Chondrocyte (in vitro differentiated cells): Measurements from ENCODE around the gene RSPH1. TPM values are rescaled to one million over a fixed set of nuclear protein-coding genes. Genes with fewer than 3 reads are reported as not detected.

Source experiments
- DNase-seq: peaks from one replicate; pipeline ENCODE4 v3.0.0; 2021; ENCODE audit warnings: mixed read lengths, low spot score
- H3K27ac Mint-ChIP-seq: one replicate; pipeline ENCODE4 v1.8.0; 2021; ENCODE audit warnings: mild to moderate bottlenecking, moderate library complexity, mixed read lengths; ENCODE audit not compliant: unreplicated experiment
- H3K27me3 Mint-ChIP-seq: 2 replicates; pipeline ENCODE4 v1.8.0; 2021; ENCODE audit warnings: low read depth, mixed read lengths
- H3K36me3 Mint-ChIP-seq: 2 replicates; pipeline ENCODE4 v1.8.0; 2021; ENCODE audit warnings: low read depth, mixed read lengths
- H3K4me1 Mint-ChIP-seq: 2 replicates; pipeline ENCODE4 v1.8.0; 2021; ENCODE audit warnings: low read depth, mild to moderate bottlenecking, mixed read lengths
- H3K4me3 Mint-ChIP-seq: one replicate; pipeline ENCODE4 v1.8.0; 2021; ENCODE audit warnings: mild to moderate bottlenecking, moderate library complexity, mixed read lengths; ENCODE audit not compliant: unreplicated experiment
- H3K9me3 Mint-ChIP-seq: 2 replicates; pipeline ENCODE4 v1.8.0; 2021; ENCODE audit warnings: low read depth, mixed read lengths
- CTCF ChIP-seq: fragments of 200-600 bp; sonication (generic); IDR thresholded peaks from 2 replicates; pipeline ENCODE4 v1.5.0; 2021; ENCODE audit warnings: antibody characterized with exemption, mild to moderate bottlenecking, moderate library complexity
- total RNA-seq: library from RNA; stranded (reverse); gene quantifications from 3 replicates; pipeline ENCODE4 v1.2.1, GENCODE V29; 2021

RSPH1 gene
- total RNA-seq, 1 donor from 2014 or later, result 0.15 TPM

GRCh38 chr21:42426424-42426823 lies 69.6 kb downstream of the RSPH1 start:
- Mint-ChIP-seq H3K27ac (no peak overlapping the region), H3K27me3 (peaks cover 41% of the 10 kb centered on the region), H3K9me3 (peaks cover 5% of the 10 kb centered on the region), H3K4me3 (no peak overlapping the region), H3K36me3 (peaks cover 2% of the 10 kb centered on the region), H3K4me1 (no peaks in the 10 kb centered on the region)
- TF ChIP-seq CTCF, result no peak
- DNase-seq, result no peak

GRCh38 chr21:42425591-42425990 lies 70.4 kb downstream of the RSPH1 start:
- no peak for TF ChIP-seq CTCF
- Mint-ChIP-seq H3K27me3 (peaks cover 49% of the 10 kb centered on the region), H3K4me1 (no peaks in the 10 kb centered on the region), H3K4me3 (no peak overlapping the region), H3K36me3 (peaks cover 4% of the 10 kb centered on the region), H3K27ac (no peak overlapping the region), H3K9me3 (peaks cover 10% of the 10 kb centered on the region)
- DNase-seq, result no peak

GRCh38 chr21:42424914-42425541 lies 71.0 kb downstream of the RSPH1 start:
- H3K4me1 Mint-ChIP-seq, result no peaks in the 10 kb centered on the region
- H3K27ac Mint-ChIP-seq, result no peak overlapping the region
- DNase-seq, result no peak
- H3K27me3 Mint-ChIP-seq, result peaks cover 51% of the 10 kb centered on the region
- H3K36me3 Mint-ChIP-seq, result peaks cover 4% of the 10 kb centered on the region
- no peak for TF ChIP-seq CTCF
- H3K9me3 Mint-ChIP-seq, result peaks cover 11% of the 10 kb centered on the region
- no peak overlapping the region for H3K4me3 Mint-ChIP-seq

GRCh38 chr21:42423685-42424084 lies 72.3 kb downstream of the RSPH1 start:
- Mint-ChIP-seq H3K27ac (no peak overlapping the region), H3K27me3 (peaks cover 53% of the 10 kb centered on the region), H3K4me1 (no peaks in the 10 kb centered on the region), H3K9me3 (peaks cover 17% of the 10 kb centered on the region), H3K36me3 (peaks cover 4% of the 10 kb centered on the region), H3K4me3 (no peak overlapping the region)
- no peak for TF ChIP-seq CTCF
- no peak for DNase-seq

GRCh38 chr21:42423197-42423675 lies 72.8 kb downstream of the RSPH1 start:
- TF ChIP-seq CTCF, result no peak
- Mint-ChIP-seq H3K4me3 (no peak overlapping the region), H3K27me3 (peaks cover 53% of the 10 kb centered on the region), H3K4me1 (no peaks in the 10 kb centered on the region), H3K27ac (no peak overlapping the region), H3K9me3 (peaks cover 17% of the 10 kb centered on the region), H3K36me3 (peaks cover 4% of the 10 kb centered on the region)
- DNase-seq, result no peak

Other genes with a start within 250 kb of the RSPH1 start
- 1.3 to 6.0 TPM in 2 of 3 replicates, not detected in the other for gene TFF3, start 180.8 kb downstream of the RSPH1 start, total RNA-seq
- gene TFF2, start 145.2 kb downstream of the RSPH1 start, total RNA-seq, result not detected in 3 replicates
- gene TFF1, start 129.7 kb downstream of the RSPH1 start, total RNA-seq, result not detected in 3 replicates
- gene TMPRSS3, start 100.2 kb downstream of the RSPH1 start, total RNA-seq, result 0.22 TPM in 1 of 3 replicates, not detected in the others
- not detected in 3 replicates for gene UBASH3A, start 92.3 kb downstream of the RSPH1 start, total RNA-seq
- 3.5 to 4.8 TPM (median 4.7 TPM) in 3 replicates for gene SLC37A1, start 17.6 kb upstream of the RSPH1 start, total RNA-seq
- gene PDE9A, start 157.4 kb upstream of the RSPH1 start, total RNA-seq, result 0.60 to 1.2 TPM (median 1.1 TPM) in 3 replicates